MCF 10A (cell line): ENCODE measurements around the gene ROM1. TPM values are rescaled to one million over a fixed set of nuclear protein-coding genes. Genes with fewer than 3 reads are reported as not detected.

ENCODE experiments used
- BruUV-seq: library from RNA; stranded (reverse); fragments of 400-500 nt; replicated peaks from 2 replicates; lab custom pipeline; 2021; lab: Mats Ljungman, UMichigan
- CTCF ChIA-PET: fragments of 300-600 bp; sonication (Branson Sonifier 250); formaldehyde crosslinking; extraction: SDS; loops from one replicate; lab custom pipeline; 2021; ENCODE audit warnings: antibody characterized with exemption, inconsistent platforms; lab: Yijun Ruan, JAX
- POLR2A ChIA-PET: fragments of 300-600, 350-650 bp; sonication (Branson Sonifier 250); formaldehyde crosslinking; extraction: SDS; loops from one replicate; lab custom pipeline; 2020; ENCODE audit warnings: antibody characterized with exemption, inconsistent platforms; lab: Yijun Ruan, JAX
- DNase-seq: peaks from one replicate; pipeline ENCODE4 v3.0.0-alpha.2; 2018; ENCODE audit not compliant: unreplicated experiment
- H3K27ac Mint-ChIP-seq: one replicate; pipeline ENCODE4 v1.8.0; 2022; ENCODE audit warnings: mild to moderate bottlenecking, low read depth, mixed read lengths; ENCODE audit not compliant: unreplicated experiment
- H3K27me3 Mint-ChIP-seq: one replicate; pipeline ENCODE4 v1.8.0; 2022; ENCODE audit warnings: mixed read lengths; ENCODE audit not compliant: insufficient read depth, unreplicated experiment
- H3K36me3 Mint-ChIP-seq: one replicate; pipeline ENCODE4 v1.8.0; 2022; ENCODE audit warnings: mild to moderate bottlenecking, moderate library complexity, mixed read lengths; ENCODE audit not compliant: insufficient read depth, unreplicated experiment
- H3K4me1 Mint-ChIP-seq: one replicate; pipeline ENCODE4 v1.8.0; 2022; ENCODE audit warnings: mixed read lengths; ENCODE audit not compliant: insufficient read depth, unreplicated experiment
- H3K4me3 Mint-ChIP-seq: one replicate; pipeline ENCODE4 v1.8.0; 2022; ENCODE audit warnings: mild to moderate bottlenecking, moderate library complexity, mixed read lengths; ENCODE audit not compliant: unreplicated experiment
- H3K9me3 Mint-ChIP-seq: one replicate; pipeline ENCODE4 v1.8.0; 2022; ENCODE audit warnings: mixed read lengths; ENCODE audit not compliant: unreplicated experiment
- CTCF ChIP-seq: fragments of 200-600 bp; IDR thresholded peaks from one replicate; pipeline ENCODE4 v1.8.0; 2022; ENCODE audit warnings: antibody characterized with exemption, mild to moderate bottlenecking; ENCODE audit not compliant: unreplicated experiment
- intact Hi-C: fragments of 100-400 bp; cut with micrococcal nuclease; formaldehyde crosslinking; loops from 2 replicates; pipeline ENCODE4 v1.14.1; 2022
- total RNA-seq: library from RNA; stranded (reverse); gene quantifications from 2 replicates; pipeline ENCODE4 v1.2.3, GENCODE V29; 2022

Gene ROM1
- total RNA-seq, 1 experiment from 2014 or later: 2.9 TPM

DNA sequence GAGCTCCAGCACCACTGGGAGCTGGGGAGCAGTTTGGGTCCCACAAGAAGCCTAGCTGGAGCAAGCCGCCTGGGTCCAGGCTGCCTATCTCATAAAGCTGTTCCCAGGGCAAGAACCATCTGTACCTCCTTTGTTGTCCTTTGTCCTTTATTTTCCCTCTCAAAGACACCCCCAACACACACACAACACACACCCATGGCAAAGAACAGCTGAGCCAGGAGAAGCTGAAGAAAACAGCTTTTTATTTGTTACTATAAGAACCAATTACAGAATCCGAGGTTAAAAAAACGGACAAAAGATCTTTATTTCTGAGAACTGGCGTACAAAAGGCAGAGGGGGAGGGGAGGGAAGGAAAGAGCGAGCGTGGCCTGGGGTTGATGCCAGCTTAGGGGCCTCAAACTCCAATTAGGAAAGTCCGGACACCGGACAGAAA, 20.1 kb upstream of the ROM1 start:
- BruUV-seq: no TSS peak
- H3K4me1 Mint-ChIP-seq: peaks cover 17% of the 10 kb centered on the region
- intact Hi-C loops: loop anchor here (2.0 to 5.0 kb wide), 2 partner anchors 20 to 79 kb away; partner anchors contain the start of genes EML3, LBHD1, ROM1 and UQCC3
- no peak for TF ChIP-seq CTCF
- H3K27ac Mint-ChIP-seq: peak overlapping the region; percentile 27
- DNase-seq: no peak
- no peaks in the 10 kb centered on the region for H3K27me3 Mint-ChIP-seq
- no peak overlapping the region for H3K4me3 Mint-ChIP-seq
- peaks cover 84% of the 10 kb centered on the region for H3K36me3 Mint-ChIP-seq
- ChIA-PET CTCF (interaction anchor here (0.6 to 3.9 kb wide), 19 partner anchors 14 to 212 kb away, joined by 3 to 39 read pairs (median 4); partner anchors contain the start of genes B3GAT3, C11orf98, CSKMT and EML3), POLR2A (interaction anchor here (0.7 to 6.6 kb wide), 15 partner anchors 8 to 622 kb away, joined by 3 to 164 read pairs (median 35); partner anchors contain the start of genes AHNAK, B3GAT3, C11orf98 and CSKMT)
- H3K9me3 Mint-ChIP-seq: no peaks in the 10 kb centered on the region

DNA sequence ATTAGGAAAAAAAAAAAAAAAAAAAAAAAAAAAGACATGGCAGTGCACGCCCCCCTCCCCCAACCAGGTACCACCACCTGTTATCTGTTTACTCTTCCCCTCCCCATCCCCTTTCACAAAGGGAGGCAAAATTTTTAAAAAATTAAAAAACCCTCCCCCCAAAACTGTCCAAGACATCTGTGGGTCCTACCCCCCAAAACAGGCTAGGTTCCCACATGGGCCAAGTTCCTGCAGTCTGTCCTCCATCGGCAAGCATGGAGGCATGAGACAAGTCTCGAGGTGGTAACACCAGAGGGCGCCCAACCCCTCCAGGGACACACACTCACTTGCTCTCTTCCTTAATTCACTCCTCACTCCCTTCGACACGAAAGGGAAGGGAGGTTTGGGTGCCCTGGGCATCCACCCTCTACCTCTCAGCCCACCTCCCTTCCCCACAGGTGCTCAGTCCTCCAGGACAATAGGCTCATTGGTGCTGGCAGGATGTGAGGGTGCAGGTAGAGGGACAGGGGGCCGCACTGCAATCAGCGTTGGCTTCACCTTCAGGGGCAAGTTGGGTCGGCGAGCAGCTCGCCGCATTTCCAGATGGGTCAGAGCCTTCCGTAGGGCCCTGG, 19.5 kb upstream of the ROM1 start:
- no peaks in the 10 kb centered on the region for H3K9me3 Mint-ChIP-seq
- BruUV-seq: no TSS peak
- intact Hi-C loops: loop anchor here (2.0 to 5.0 kb wide), 2 partner anchors 19 to 79 kb away; partner anchors contain the start of genes EML3, LBHD1, ROM1 and UQCC3
- H3K27ac Mint-ChIP-seq: peak overlapping the region; percentile 27
- DNase-seq: peak; percentile 87
- peak; percentile 55 for TF ChIP-seq CTCF
- no peaks in the 10 kb centered on the region for H3K27me3 Mint-ChIP-seq
- H3K4me1 Mint-ChIP-seq: peaks cover 23% of the 10 kb centered on the region
- peaks cover 84% of the 10 kb centered on the region for H3K36me3 Mint-ChIP-seq
- POLR2A ChIA-PET: interaction anchor here (0.7 to 6.6 kb wide), 15 partner anchors 8 to 622 kb away, joined by 3 to 164 read pairs (median 35); partner anchors contain the start of genes AHNAK, B3GAT3, C11orf98 and CSKMT
- H3K4me3 Mint-ChIP-seq: no peak overlapping the region
- CTCF ChIA-PET: interaction anchor here (0.5 to 3.9 kb wide), 20 partner anchors 11 to 291 kb away, joined by 3 to 39 read pairs (median 3); partner anchors contain the start of genes B3GAT3, C11orf98, CSKMT and EML3

DNA sequence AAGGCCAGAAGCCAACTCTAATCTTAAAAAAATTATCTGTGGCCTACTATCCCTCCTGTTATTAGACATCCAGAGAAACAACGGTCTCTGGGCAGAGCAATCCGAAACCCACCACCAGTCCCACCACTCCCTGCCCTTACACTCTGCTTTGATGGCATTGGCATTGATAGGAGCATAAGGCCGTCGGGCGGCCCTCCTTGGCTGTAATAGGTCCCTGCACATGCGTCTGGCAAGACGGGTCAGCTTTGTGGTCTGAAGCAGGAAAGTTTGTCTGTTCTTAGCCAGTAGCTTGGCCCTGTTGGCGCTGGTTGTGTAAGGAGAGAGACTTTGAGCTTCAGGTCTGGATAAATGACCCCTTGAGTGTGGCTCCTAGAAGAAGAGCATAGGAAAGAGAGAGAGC, 17.9 kb upstream of the ROM1 start:
- no TSS peak for BruUV-seq
- Mint-ChIP-seq H3K36me3 (peaks cover 90% of the 10 kb centered on the region), H3K27ac (no peak overlapping the region), H3K4me1 (peaks cover 38% of the 10 kb centered on the region), H3K4me3 (no peak overlapping the region), H3K9me3 (no peaks in the 10 kb centered on the region), H3K27me3 (no peaks in the 10 kb centered on the region)
- ChIA-PET CTCF (interaction anchor here (0.6 to 1.1 kb wide), 3 partner anchors 57 to 98 kb away, joined by 3 to 4 read pairs (median 3); partner anchors contain the start of gene C11orf98), POLR2A (interaction anchor here (0.6 to 6.6 kb wide), 7 partner anchors 17 to 353 kb away, joined by 3 to 164 read pairs (median 3); partner anchors contain the start of genes EEF1G, EML3, LBHD1 and ROM1)
- intact Hi-C loops: no loop called here
- TF ChIP-seq CTCF: no peak
- DNase-seq: no peak
